ENCODE data around the gene MSL3B.

Gene MSL3B

GRCh38 chr2:233840520-233840919 is 27.7 kb downstream of the MSL3B start:
- no peak overlapping the region for H3K27ac Mint-ChIP-seq
- H3K4me1 Mint-ChIP-seq (ENCODE audit: low read depth), result peaks cover 10% of the 10 kb centered on the region
- no peaks in the 10 kb centered on the region for H3K27me3 Mint-ChIP-seq
- no peaks in the 10 kb centered on the region for H3K9me3 Mint-ChIP-seq
- POLR2A ChIA-PET, result no interaction called here
- no peak overlapping the region for H3K4me3 Mint-ChIP-seq
- no peak for DNase-seq
- CTCF ChIA-PET, result interaction anchor here (5.7 kb wide), 1 partner anchor 17 kb away, joined by 26 read pairs; no protein-coding TSS in a partner anchor
- peaks cover 97% of the 10 kb centered on the region for H3K36me3 Mint-ChIP-seq
- intact Hi-C loops (cut with micrococcal nuclease), result no loop called here

GRCh38 chr2:233839447-233839820 is 28.8 kb downstream of the MSL3B start:
- H3K4me1 Mint-ChIP-seq (ENCODE audit: low read depth), result peaks cover 10% of the 10 kb centered on the region
- no peak overlapping the region for H3K27ac Mint-ChIP-seq
- ChIA-PET POLR2A (interaction anchor here (0.7 kb wide), 1 partner anchor 310 kb away, joined by 3 read pairs; no protein-coding TSS in a partner anchor), CTCF (interaction anchor here (5.7 kb wide), 1 partner anchor 19 kb away, joined by 26 read pairs; no protein-coding TSS in a partner anchor)
- DNase-seq, result no peak
- no peaks in the 10 kb centered on the region for H3K9me3 Mint-ChIP-seq
- peaks cover 94% of the 10 kb centered on the region for H3K36me3 Mint-ChIP-seq
- no peaks in the 10 kb centered on the region for H3K27me3 Mint-ChIP-seq
- H3K4me3 Mint-ChIP-seq, result no peak overlapping the region
- intact Hi-C loops (cut with micrococcal nuclease), result no loop called here

DNA sequence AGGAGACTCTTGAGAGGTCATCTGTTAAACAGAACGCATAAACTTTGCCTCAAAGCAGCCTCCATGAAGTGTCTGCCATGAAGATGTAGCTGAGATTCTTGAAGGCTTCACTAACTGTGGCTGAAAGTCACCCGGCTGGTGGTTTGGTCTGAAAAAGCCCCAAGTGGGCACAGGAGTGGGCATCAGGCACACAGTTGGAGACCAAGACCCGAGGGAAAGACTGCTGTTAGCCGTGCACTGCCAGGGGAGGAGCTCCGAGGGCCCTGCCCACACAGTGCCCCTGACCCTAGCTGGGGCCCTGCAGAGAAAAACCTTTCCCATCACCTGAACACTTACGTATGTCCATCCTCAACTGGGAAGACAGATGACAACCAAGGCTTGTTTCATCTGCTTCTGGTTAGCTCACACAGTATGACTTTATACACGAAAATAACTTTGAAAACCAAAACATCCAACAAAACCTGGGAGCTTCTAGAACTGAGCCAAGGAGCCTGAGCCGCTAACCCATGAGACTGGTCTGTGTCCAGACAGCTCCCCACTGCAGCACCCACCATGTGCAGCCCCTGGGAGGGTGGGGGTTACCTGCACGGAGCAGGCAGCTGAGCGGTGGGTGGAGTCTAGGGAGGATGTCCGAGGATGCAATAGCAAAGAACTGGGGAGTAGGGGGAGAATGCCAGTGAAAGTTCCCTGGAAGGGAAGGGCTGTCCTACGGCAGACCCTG is 29.3 kb downstream of the MSL3B start:
- ChIA-PET CTCF (interaction anchor here (5.7 kb wide), 1 partner anchor 19 kb away, joined by 26 read pairs; no protein-coding TSS in a partner anchor), POLR2A (no interaction called here)
- Mint-ChIP-seq H3K36me3 (peaks cover 94% of the 10 kb centered on the region), H3K4me1 (ENCODE audit: low read depth) (peaks cover 10% of the 10 kb centered on the region), H3K4me3 (no peak overlapping the region), H3K27me3 (no peaks in the 10 kb centered on the region), H3K9me3 (no peaks in the 10 kb centered on the region), H3K27ac (no peak overlapping the region)
- DNase-seq, result no peak
- intact Hi-C loops (cut with micrococcal nuclease), result no loop called here

- no peak for DNase-seq
- ChIA-PET POLR2A (no interaction called here), CTCF (interaction anchor here (5.7 kb wide), 1 partner anchor 20 kb away, joined by 26 read pairs; no protein-coding TSS in a partner anchor)
- Mint-ChIP-seq H3K4me1 (ENCODE audit: low read depth) (peaks cover 10% of the 10 kb centered on the region), H3K27me3 (no peaks in the 10 kb centered on the region), H3K9me3 (no peaks in the 10 kb centered on the region), H3K4me3 (no peak overlapping the region), H3K27ac (no peak overlapping the region), H3K36me3 (peaks cover 89% of the 10 kb centered on the region)
- intact Hi-C loops (cut with micrococcal nuclease), result no loop called here
These were observed 29.9 kb downstream of the MSL3B start for GRCh38 chr2:233838251-233838650.

DNA sequence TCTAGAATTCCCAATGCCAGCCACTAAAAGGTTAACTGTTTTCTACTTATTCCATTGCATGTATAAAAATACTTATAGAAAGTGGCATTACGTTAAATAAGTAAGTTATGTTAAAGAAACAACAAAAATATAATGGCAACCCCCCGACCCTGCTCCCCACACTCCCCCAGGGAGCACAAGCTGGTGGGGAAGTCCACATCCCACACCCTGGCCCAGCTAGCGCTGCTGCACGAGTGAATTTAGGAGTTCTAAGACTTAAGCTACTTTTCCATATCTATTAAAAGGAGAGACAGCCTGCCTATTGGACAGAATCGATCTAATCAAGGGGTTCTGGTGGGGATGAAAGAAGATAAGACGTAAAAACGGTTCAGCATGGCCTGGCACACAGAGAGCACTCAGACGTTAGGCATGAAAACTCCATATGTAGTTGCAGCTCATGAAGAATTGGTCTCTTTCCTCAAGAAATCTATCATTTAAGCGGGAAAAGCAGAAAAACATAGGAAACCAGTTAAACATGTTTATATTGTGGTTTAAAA is 30.4 kb downstream of the MSL3B start:
- no peak for DNase-seq
- Mint-ChIP-seq H3K36me3 (peaks cover 85% of the 10 kb centered on the region), H3K27ac (no peak overlapping the region), H3K4me3 (no peak overlapping the region), H3K4me1 (ENCODE audit: low read depth) (peaks cover 10% of the 10 kb centered on the region), H3K9me3 (no peaks in the 10 kb centered on the region), H3K27me3 (no peaks in the 10 kb centered on the region)
- ChIA-PET CTCF (no interaction called here), POLR2A (no interaction called here)
- intact Hi-C loops (cut with micrococcal nuclease), result no loop called here

DNA sequence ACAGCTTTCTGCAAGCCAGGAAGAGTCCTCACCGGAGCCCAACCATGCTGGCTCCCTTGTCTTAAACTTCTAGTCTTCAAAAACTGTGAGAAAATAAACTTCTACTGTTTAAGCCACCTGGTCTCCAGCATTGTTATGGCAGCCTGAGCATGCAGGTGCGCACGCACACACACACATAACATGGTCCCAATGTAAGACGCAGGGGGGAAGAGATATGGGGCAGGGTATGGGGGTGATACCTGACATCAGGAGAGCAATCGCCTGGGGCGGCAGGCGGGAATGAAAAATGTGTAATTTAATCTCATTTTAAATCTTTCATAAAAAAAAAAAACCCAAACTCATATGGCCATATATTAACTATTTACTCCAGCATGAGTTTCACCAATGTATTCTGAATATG is 31.8 kb downstream of the MSL3B start:
- H3K27ac Mint-ChIP-seq, result no peak overlapping the region
- no peak for DNase-seq
- CTCF ChIA-PET, result no interaction called here
- intact Hi-C loops (cut with micrococcal nuclease), result no loop called here
- no peaks in the 10 kb centered on the region for H3K9me3 Mint-ChIP-seq
- H3K4me3 Mint-ChIP-seq, result no peak overlapping the region
- no peaks in the 10 kb centered on the region for H3K27me3 Mint-ChIP-seq
- peaks cover 72% of the 10 kb centered on the region for H3K36me3 Mint-ChIP-seq
- peaks cover 10% of the 10 kb centered on the region for H3K4me1 Mint-ChIP-seq (ENCODE audit: low read depth)
- POLR2A ChIA-PET, result no interaction called here

DNA sequence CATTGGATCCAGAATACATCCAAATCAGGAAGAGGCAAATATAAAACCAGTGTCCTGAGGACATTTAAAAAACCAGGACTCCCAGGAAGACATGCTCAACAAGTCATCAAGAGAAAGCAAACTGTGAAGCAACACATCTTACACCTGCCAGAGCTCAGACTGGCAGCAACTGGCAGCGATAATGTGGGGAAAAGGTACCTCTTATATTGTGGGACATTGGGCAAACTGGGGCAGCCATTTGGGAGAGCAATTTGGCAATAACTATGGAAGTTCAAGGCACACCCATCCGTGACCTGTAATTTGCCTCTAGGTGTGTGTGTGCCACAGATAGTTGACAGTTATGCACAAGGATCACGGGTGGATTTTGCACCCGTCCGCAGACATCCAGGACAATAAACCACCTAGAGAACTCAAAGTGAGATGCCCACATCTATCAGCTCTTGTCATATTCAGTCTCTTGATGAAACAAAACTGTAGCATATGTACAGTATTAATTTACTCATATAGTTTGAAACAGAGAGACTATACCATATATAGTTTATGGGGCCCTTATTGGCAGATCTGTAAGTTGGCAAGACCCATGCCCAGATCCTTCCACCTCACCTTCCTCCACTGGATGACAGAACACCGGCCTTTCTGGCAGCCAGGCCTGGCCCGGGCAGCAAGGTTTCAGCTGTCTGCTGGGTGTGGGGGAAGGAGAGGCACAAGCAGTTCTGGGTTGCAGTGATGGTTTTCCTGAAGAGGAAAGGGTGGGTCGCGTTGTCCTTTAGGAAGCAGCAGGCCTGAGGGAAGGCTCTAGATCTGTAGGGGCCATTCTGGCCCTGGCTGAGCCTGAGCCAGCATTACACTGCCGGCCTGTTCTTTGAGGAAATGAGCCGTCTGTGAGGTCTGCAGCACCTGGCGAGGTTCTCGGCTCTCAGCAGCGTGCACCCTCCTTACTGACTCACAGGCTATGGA is 32.7 kb downstream of the MSL3B start:
- DNase-seq, result no peak
- ChIA-PET POLR2A (no interaction called here), CTCF (no interaction called here)
- no peaks in the 10 kb centered on the region for H3K27me3 Mint-ChIP-seq
- H3K4me3 Mint-ChIP-seq, result no peak overlapping the region
- peaks cover 10% of the 10 kb centered on the region for H3K4me1 Mint-ChIP-seq (ENCODE audit: low read depth)
- no peaks in the 10 kb centered on the region for H3K9me3 Mint-ChIP-seq
- intact Hi-C loops (cut with micrococcal nuclease), result no loop called here
- peaks cover 64% of the 10 kb centered on the region for H3K36me3 Mint-ChIP-seq
- no peak overlapping the region for H3K27ac Mint-ChIP-seq

DNA sequence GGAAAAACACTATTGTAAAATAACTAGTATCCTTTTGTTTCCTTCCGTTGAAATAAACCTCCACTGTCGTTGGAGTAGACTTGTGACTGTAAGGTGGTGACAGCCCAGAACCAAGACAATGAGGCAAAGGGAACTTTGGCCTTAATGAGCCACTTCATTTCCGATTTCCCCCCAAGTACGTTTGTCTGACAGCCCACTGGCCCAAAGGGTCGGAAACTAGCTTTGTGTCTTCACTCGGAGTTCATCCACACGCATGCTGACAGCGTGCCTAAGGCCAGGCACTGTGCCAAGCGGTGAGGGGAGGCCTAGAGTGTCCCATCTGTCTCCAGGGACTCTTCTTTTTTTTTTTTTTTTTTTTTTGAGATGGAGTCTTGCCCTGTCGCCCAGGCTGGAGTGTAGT is 34.8 kb downstream of the MSL3B start:
- CTCF ChIA-PET, result no interaction called here
- peaks cover 42% of the 10 kb centered on the region for H3K36me3 Mint-ChIP-seq
- POLR2A ChIA-PET, result no interaction called here
- peak; percentile 3 for DNase-seq
- intact Hi-C loops (cut with micrococcal nuclease), result no loop called here
- H3K4me1 Mint-ChIP-seq (ENCODE audit: low read depth), result peaks cover 2% of the 10 kb centered on the region
- H3K27me3 Mint-ChIP-seq, result no peaks in the 10 kb centered on the region
- H3K9me3 Mint-ChIP-seq, result no peaks in the 10 kb centered on the region
- no peak overlapping the region for H3K27ac Mint-ChIP-seq
- no peak overlapping the region for H3K4me3 Mint-ChIP-seq

GRCh38 chr2:233832869-233833311 is 35.3 kb downstream of the MSL3B start:
- Mint-ChIP-seq H3K9me3 (no peaks in the 10 kb centered on the region), H3K4me3 (no peak overlapping the region), H3K27me3 (no peaks in the 10 kb centered on the region), H3K27ac (no peak overlapping the region), H3K36me3 (peaks cover 37% of the 10 kb centered on the region), H3K4me1 (ENCODE audit: low read depth) (no peaks in the 10 kb centered on the region)
- ChIA-PET CTCF (no interaction called here), POLR2A (no interaction called here)
- intact Hi-C loops (cut with micrococcal nuclease), result no loop called here
- DNase-seq, result peak; percentile 8

GRCh38 chr2:233832414-233832813 is 35.8 kb downstream of the MSL3B start:
- intact Hi-C loops (cut with micrococcal nuclease), result no loop called here
- Mint-ChIP-seq H3K9me3 (no peaks in the 10 kb centered on the region), H3K27me3 (no peaks in the 10 kb centered on the region), H3K4me1 (ENCODE audit: low read depth) (no peaks in the 10 kb centered on the region), H3K36me3 (peaks cover 33% of the 10 kb centered on the region), H3K4me3 (no peak overlapping the region), H3K27ac (no peak overlapping the region)
- ChIA-PET POLR2A (no interaction called here), CTCF (no interaction called here)
- DNase-seq, result no peak

DNA sequence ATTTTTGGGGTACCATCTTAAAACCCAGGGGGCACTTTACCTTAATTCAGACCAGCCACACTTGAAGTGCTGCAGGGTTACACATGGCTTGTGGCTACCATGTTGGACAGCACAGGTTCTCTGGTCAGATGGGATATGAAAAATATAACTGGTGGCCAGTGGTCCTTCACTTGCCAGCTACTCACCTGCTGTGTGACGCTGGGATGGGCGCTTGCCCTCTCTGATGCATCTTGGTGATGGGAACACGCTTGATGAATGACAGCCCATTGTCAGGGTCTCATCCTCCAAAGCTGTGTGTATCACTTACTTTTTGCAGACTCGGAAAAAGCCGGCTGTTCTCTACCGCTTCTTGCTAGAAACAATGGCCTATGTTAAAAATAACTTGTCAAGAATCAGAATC is 36.3 kb downstream of the MSL3B start:
- no peaks in the 10 kb centered on the region for H3K27me3 Mint-ChIP-seq
- intact Hi-C loops (cut with micrococcal nuclease), result no loop called here
- H3K27ac Mint-ChIP-seq, result no peak overlapping the region
- no peaks in the 10 kb centered on the region for H3K9me3 Mint-ChIP-seq
- no peak overlapping the region for H3K4me3 Mint-ChIP-seq
- peak; percentile 3 for DNase-seq
- POLR2A ChIA-PET, result no interaction called here
- CTCF ChIA-PET, result no interaction called here
- no peaks in the 10 kb centered on the region for H3K4me1 Mint-ChIP-seq (ENCODE audit: low read depth)
- peaks cover 28% of the 10 kb centered on the region for H3K36me3 Mint-ChIP-seq

- DNase-seq, result peak; percentile 5
- Mint-ChIP-seq H3K27ac (no peak overlapping the region), H3K27me3 (no peaks in the 10 kb centered on the region), H3K36me3 (peaks cover 21% of the 10 kb centered on the region), H3K4me3 (no peak overlapping the region), H3K9me3 (peaks cover 2% of the 10 kb centered on the region), H3K4me1 (ENCODE audit: low read depth) (no peaks in the 10 kb centered on the region)
- POLR2A ChIA-PET, result no interaction called here
- CTCF ChIA-PET, result no interaction called here
- intact Hi-C loops (cut with micrococcal nuclease), result no loop called here
These were observed 37.0 kb downstream of the MSL3B start for GRCh38 chr2:233831011-233831721.
